ENCODE results near the gene AKR1D1. TPM values are rescaled to one million over a fixed set of nuclear protein-coding genes. Genes with fewer than 3 reads are reported as not detected.
"Not testable (repeated sequence)": the region's sequence is repeated elsewhere in the genome, so short reads cannot be mapped to it uniquely, and the experiment has no call there.

Gene AKR1D1, protein sequence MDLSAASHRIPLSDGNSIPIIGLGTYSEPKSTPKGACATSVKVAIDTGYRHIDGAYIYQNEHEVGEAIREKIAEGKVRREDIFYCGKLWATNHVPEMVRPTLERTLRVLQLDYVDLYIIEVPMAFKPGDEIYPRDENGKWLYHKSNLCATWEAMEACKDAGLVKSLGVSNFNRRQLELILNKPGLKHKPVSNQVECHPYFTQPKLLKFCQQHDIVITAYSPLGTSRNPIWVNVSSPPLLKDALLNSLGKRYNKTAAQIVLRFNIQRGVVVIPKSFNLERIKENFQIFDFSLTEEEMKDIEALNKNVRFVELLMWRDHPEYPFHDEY
- total RNA-seq = not detected

DNA sequence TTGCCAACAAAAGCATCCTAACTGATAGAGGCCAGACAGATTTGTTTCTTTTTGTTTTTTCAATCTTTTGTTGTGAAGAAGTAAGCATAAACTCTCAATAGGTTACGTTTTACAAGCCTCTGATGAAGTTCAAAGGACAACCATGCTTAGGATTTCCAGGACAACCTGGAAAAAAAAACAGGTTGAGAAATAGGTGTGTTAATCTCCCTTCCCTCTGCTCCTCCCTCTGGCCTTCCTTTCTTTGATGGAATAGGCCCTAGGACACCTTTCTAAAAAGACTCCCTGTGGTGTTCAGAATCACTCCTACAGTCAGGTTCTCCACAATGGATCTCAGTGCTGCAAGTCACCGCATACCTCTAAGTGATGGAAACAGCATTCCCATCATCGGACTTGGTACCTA is at the start of gene AKR1D1:
AKR1D1 (plus strand) TSS at position 264 of the 400 bp plus-strand sequence; CDS start at position 324, 60 bp downstream.
- DNase-seq (ENCODE audit: low read depth in 2 of 3, low spot score in 2 of 3) = no peak

DNA sequence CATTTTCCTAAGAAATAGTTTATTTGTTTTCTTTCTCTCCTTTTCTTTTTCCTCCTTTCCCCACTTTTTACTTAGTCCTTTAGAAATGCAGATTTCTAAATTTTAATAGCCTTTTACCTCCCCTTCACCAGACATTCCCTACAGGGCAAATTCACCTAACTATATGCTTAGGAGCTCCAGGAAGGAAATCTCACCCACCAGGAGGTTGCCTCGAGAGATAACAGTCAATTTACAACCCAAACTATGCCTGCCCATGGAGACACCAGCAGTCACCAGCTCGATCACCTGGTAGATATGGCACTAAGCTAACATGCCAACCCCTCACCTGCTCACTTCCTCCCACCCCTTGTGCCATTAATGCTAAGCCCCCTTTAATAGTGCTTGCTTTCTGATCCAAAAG is 49.2 kb upstream of the AKR1D1 start:
- no peak for DNase-seq (ENCODE audit: low read depth in 2 of 3, low spot score in 2 of 3)

- DNase-seq (ENCODE audit: low read depth in 2 of 3, low spot score in 2 of 3) = no peak
These were observed 47.1 kb upstream of the AKR1D1 start for GRCh38 chr7:138029126-138029525.

GRCh38 chr7:138029941-138030340 is 46.3 kb upstream of the AKR1D1 start:
- no peak for DNase-seq (ENCODE audit: low read depth in 2 of 3, low spot score in 2 of 3)

DNA sequence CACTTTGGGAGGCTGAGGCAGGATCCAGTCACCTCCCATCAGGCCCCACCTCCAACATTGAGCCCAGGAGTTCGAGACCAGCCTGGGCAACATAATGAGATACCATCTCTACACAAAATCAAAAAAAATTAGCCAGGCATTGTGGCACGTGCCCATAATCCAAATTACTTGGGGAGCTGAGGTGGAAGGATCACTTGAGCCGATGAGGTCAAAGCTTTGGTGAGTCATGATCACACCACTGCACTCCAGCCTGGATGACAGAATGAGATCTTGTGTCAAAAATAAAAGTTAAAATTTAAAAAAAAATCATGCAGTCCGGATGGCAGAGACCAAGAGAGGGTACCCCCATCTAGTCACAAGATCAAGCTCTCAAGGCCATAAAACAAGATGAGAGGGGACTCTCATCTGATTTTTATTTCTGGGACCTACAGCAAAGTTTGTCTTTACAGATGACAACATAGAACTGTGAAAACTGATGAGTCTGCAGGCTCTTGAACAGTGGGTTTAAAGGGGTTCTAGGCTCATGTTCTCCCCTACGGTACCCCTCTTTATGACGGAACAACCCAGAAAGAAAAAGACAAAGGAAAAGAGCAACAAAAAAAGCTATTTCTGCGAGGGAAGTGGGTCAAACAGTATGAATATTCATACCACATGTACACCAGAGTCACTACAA is 45.4 kb upstream of the AKR1D1 start:
- DNase-seq (ENCODE audit: low read depth in 2 of 3, low spot score in 2 of 3) = no peak

- no peak for DNase-seq (ENCODE audit: low read depth in 2 of 3, low spot score in 2 of 3)
These were observed 44.1 kb upstream of the AKR1D1 start for GRCh38 chr7:138032186-138032585.

DNA sequence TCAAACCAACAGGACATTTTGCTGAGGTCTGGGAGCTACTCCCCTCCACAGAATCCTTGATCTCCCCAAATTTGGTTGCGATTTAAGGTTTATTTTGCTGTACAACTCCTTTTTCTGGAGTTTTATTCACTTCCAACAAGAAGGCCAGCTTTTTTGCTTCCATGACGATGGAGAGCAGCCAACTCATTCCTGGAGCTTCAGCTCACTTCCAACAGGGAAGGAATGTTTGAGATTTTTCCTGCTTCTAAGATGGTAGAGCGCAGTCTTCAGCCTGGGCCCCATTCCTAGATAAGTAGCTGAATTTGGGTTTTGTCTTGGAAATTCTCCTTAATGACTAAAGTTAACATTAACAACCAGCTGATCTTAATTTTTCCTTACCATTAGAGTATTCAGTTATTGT is 43.5 kb upstream of the AKR1D1 start:
- DNase-seq (ENCODE audit: low read depth in 2 of 3, low spot score in 2 of 3) = no peak

GRCh38 chr7:138033241-138033640 is 43.0 kb upstream of the AKR1D1 start:
- no peak for DNase-seq (ENCODE audit: low read depth in 2 of 3, low spot score in 2 of 3)

- no peak for DNase-seq (ENCODE audit: low read depth in 2 of 3, low spot score in 2 of 3)
These were observed 40.1 kb upstream of the AKR1D1 start for GRCh38 chr7:138036135-138036534.

GRCh38 chr7:138040063-138040462 is 36.2 kb upstream of the AKR1D1 start:
- not testable (repeated sequence) for DNase-seq (ENCODE audit: low read depth in 2 of 3, low spot score in 2 of 3)

- no peak for DNase-seq (ENCODE audit: low read depth in 2 of 3, low spot score in 2 of 3)
These were observed 31.4 kb upstream of the AKR1D1 start for GRCh38 chr7:138044897-138045296.

GRCh38 chr7:138047907-138048306 is 28.4 kb upstream of the AKR1D1 start:
- DNase-seq (ENCODE audit: low read depth in 2 of 3, low spot score in 2 of 3) = no peak

DNA sequence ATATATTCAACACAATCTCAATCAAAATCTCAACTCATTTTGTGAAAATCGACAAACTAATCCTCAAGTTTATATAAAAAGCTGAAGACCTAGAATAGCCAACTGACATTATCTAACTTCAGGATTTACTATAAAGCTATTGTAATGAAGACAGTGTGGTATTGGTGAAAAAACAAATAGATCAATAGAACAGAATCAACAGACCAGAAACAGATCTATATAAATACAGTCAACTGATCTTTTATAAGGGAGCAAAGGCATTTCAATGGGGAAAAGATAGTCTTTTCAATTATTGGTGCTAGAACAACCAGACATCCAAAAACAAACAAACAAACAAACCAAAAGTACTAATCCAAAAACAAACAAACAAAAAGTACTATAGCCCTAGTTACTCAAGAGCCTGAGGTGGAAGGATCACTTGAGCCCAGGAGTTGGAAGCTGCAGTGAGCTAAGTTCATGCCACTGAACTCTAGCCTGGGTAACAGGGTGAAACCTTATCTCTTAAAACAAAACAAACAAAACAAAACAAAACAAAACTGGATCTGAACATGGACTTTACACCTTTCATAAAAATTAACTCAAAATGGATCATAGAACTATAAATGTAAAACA is 26.6 kb upstream of the AKR1D1 start:
- no peak for DNase-seq (ENCODE audit: low read depth in 2 of 3, low spot score in 2 of 3)

DNA sequence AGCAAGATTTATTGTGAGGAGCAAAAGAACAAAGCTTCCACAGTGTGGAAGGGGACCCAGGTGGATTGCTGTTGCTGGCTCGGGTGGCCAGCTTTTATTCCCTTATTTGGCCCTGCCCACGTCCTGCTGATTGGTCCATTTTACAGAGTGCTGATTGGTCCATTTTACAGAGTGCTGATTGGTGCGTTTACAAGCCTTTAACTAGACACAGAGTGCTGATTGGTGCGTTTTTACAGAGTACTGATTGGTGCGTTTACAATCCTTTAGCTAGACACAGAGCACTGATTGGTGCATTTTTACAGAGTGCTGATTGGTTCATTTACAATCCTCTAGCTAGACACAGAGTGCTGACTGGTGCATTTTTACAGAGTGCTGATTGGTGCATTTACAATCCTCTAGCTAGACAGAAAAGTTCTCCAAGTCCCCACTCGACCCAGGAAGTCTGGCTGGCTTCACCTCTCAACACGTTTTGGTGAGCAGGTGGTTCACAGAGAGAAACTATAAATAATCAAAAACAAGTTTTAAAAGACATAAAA is 24.5 kb upstream of the AKR1D1 start:
- DNase-seq (ENCODE audit: low read depth in 2 of 3, low spot score in 2 of 3) = not testable (repeated sequence)

- no peak for DNase-seq (ENCODE audit: low read depth in 2 of 3, low spot score in 2 of 3)
These were observed 23.6 kb upstream of the AKR1D1 start for GRCh38 chr7:138052696-138053095.

DNA sequence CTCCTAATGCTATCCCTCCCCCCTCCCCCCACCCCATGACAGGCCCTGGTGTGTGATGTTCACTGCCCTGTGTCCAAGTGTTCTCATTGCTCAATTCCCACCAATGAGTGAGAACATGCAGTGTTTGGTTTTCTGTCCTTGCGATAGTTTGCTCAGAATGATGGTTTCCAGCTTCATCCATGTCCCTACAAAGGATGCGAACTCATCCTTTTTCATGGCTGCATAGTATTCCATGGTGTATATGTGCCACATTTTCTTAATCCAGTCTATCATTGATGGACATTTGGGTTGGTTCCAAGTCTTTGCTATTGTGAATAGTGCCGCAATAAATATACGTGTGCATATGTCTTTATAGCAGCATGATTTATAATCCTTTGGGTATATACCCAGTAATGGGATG is 20.6 kb upstream of the AKR1D1 start:
- not testable (repeated sequence) for DNase-seq (ENCODE audit: low read depth in 2 of 3, low spot score in 2 of 3)

GRCh38 chr7:138063400-138063799 is 12.9 kb upstream of the AKR1D1 start:
- DNase-seq (ENCODE audit: low read depth in 2 of 3, low spot score in 2 of 3) = no peak

DNA sequence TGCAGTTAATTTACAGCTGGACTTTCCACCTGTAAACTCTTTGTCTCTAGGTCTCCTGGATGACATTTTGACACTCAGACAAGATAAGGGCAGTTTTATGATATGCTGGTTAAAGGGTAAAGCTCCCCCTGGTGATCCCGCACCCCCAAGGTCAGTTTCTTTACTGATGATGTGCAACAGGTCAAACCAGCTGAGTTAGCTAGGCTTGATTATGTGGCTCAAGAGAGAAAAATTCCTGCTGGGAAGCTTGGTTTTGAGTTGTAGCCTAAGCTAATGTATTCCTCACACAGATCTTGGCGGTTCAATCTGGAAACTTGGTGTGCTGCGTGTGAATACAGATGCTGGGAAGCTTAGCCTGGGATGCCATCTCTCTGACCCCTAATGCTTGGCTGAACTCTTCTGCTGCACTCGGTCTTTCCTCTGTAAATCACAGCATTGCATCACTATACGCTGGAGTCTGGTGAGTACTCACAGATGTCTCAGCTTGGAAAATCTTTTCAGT is 11.4 kb upstream of the AKR1D1 start:
- DNase-seq (ENCODE audit: low read depth in 2 of 3, low spot score in 2 of 3) = no peak

DNA sequence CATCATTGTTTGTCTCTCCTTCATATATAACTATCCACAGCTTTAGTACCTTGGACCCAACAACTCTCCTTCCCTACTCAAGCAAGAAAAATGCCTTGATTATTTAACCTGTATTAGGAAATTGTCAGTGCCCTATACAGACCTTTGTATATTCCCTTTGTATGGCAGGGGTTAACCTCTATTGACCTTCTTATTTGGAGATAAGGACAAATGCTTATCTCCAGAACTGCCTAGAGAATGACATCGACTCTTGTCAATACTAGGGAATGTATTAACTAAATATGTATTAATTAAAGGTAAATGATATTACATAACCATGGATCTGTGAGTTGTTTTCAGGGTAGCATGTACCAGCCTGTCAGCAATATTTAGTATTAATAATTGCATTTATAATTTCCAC is 10.4 kb upstream of the AKR1D1 start:
- no peak for DNase-seq (ENCODE audit: low read depth in 2 of 3, low spot score in 2 of 3)

- no peak for DNase-seq (ENCODE audit: low read depth in 2 of 3, low spot score in 2 of 3)
These were observed 9.3 kb upstream of the AKR1D1 start for GRCh38 chr7:138066954-138067394.

GRCh38 chr7:138067774-138068173 is 8.5 kb upstream of the AKR1D1 start:
- no peak for DNase-seq (ENCODE audit: low read depth in 2 of 3, low spot score in 2 of 3)
